Measurements from ENCODE around the gene SBF1.
"Not testable (repeated sequence)": the region's sequence is repeated elsewhere in the genome, so short reads cannot be mapped to it uniquely, and the experiment has no call there.

Gene SBF1

GRCh38 chr22:50422961-50423815, 51.6 kb downstream of the SBF1 start:
- no peak for DNase-seq

DNA sequence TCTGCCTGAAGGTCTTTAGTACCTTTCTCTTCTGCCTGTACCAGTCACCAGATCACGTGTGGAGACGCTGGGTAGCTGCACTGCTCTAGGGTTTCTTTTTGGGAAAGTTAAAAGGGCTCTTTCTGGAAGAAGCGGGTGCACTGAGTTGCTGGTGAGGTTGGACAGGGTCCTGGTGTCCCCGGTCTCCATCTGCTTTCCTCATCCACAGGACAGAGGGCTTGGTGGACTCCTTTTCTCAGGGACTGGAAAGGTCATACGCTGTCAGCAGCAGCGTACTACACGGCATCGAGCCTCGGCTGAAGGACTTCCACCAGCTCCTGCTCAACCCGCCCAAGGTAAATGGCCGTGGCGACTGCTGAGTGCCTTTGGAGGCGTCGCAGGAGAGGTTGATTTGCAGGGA, 52.8 kb downstream of the SBF1 start:
- DNase-seq = no peak

GRCh38 chr22:50420581-50420980, 54.3 kb downstream of the SBF1 start:
- no peak for DNase-seq

- DNase-seq = no peak
Observed at GRCh38 chr22:50420015-50420414, 54.8 kb downstream of the SBF1 start.

GRCh38 chr22:50419116-50419515, 55.7 kb downstream of the SBF1 start:
- no peak for DNase-seq

GRCh38 chr22:50418624-50419023, 56.2 kb downstream of the SBF1 start:
- DNase-seq = no peak

DNA sequence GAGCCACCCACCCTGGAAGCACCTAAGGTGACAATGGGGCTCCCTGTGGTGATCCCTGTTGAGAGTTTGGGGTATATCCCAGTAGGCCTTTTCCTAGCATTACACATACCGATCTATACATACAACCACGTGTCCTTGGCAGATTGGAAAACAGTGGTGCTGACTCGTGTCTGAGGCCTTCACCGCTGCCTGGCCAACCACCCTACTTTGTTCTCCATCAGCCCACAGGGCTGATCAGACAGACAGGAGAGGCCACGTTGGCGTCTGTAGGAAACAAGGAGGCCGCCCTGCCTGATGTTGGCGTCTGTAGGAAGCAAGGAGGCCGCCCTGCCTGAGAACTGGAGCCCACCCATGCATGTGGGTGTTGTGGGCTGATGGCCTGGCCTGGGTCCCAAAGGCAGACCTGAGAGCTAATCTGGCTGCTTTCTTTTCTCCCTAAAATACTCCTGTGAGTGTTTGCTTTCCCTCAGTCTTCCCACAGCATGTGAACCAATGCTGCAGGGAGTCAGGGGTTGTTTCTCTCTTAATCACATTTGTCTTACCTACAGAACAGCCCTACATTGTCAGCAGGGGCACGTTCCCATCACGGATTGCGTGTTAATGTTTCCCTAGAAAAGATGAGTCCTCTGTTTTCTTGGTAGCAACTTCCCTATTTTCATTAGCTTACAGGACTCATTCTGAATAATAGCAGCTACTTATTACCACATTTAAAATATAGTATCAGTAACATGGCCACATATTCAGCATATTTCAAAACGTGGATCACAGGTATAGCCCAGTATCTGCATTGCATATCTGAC, 57.2 kb downstream of the SBF1 start:
- DNase-seq = no peak

DNA sequence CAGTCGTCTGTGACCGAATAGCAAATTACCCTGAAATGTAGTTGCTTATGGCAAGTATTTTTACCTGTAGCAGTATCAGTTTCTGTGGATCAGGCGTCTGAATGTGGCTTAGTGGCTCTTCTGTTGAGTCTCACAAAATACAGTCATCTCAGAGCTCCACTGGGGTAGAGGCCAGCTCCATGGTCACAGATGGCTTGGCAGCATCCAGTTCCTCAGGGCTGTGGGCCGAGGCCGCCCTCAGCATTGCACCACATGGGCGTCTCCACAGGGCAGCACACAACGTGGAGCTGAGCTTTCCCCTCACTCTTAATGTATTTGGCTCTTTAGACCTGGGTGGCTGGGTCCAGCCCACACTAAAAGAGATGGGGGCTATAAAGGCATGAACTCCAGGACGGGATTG, 57.8 kb downstream of the SBF1 start:
- DNase-seq = no peak

GRCh38 chr22:50415426-50415825, 59.4 kb downstream of the SBF1 start:
- no peak for DNase-seq

DNA sequence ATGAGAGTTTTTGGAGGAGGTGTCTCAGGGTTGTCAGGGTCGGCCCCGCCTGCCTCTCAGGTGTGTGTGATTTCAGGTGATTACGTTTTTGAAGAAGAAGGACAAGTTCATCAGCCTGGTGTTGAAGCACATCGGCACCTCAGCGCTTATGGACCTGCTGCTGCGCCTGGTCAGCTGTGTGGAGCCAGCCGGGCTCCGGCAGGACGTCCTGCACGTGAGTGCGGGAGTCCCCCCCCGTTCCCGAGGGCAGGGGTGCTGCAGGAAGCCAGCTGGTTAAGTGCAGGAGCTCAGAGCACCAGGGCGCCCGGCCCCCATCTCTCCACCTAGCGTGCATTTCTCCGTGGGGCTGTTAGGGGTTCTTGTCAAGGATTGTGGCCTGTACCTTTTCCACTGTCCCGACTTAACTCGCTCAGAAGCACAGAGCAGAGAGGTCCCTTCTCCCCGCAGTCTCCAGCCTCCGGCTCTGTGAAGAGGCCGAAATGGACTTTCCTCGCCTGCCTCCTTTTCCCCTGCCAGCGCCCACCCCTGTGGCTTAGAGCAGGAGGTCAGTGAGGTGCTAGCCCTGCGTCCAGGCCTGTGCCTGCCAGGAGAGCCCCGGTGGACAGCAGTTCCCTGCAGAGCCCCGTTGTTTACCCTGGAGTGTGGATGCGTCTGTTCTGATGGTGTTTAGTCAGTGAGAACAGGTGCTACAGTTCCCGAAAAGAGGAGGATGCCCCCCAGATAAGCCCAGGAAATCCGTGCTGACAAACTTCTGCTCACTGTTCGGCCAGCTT, 60.2 kb downstream of the SBF1 start:
- no peak for DNase-seq

DNA sequence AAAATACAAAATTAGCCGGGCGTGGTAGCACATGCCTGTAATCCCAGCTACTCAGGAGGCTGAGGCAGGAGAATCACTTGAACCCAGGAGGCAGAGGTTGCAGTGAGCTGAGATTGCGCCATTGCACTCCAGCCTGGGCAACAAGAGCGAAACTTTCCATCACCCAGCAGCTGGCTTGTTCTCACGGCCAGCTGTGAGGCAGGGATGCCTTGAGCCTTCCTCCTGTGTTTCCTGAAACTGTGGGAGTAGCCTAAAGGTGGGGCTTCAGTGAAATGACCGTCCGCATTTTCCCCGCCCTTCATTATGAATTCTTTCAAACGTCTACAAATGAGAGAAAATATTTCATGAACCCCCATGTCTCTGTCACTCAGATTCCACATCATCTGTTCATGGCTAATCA, 65.9 kb downstream of the SBF1 start:
- DNase-seq = not testable (repeated sequence)

- no peak for DNase-seq
Observed at GRCh38 chr22:50408311-50408710, 66.5 kb downstream of the SBF1 start.

GRCh38 chr22:50406416-50407170, 68.2 kb downstream of the SBF1 start:
- no peak for DNase-seq

- no peak for DNase-seq
Observed at GRCh38 chr22:50403701-50404101, 71.1 kb downstream of the SBF1 start.

DNA sequence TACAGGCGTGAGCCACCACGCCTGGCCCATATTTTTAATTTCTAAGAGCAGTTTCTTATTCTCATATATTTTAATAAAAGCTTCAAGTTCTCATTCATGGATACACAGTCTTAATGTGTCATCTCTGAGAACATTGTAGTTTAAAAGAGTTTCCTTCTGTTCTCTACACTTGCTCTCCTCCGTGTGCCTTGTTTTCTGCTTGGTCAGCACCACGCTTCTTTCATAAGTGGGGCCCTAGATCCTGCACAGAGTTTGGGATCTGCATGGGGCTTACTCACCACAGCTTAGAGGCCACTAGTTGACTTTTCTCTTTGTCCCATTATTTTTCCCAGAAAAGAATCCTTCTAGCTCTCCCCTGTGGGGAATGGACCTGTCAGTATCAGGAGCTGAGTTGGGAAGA, 72.9 kb downstream of the SBF1 start:
- DNase-seq = no peak

DNA sequence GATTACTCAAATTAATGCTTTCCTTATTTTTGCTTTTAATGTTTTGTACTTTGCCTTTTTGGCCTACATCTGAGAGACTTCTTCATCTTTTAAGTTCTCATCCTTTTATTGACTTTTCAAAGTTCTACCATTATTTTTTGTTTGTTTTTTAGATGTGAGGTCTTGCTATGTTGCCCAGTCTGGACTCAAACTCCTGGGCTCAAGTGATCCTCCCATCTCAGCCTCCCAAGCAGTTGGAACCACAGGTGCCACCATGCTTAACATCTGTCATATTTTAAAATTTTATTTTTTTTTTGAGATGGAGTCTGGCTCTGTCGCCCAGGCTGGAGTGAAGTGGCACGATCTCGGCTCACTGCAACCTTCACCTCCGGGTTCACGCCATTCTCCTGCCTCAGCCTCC, 73.9 kb downstream of the SBF1 start:
- no peak for DNase-seq

- no peak for DNase-seq
Observed at GRCh38 chr22:50400406-50400805, 74.4 kb downstream of the SBF1 start.

DNA sequence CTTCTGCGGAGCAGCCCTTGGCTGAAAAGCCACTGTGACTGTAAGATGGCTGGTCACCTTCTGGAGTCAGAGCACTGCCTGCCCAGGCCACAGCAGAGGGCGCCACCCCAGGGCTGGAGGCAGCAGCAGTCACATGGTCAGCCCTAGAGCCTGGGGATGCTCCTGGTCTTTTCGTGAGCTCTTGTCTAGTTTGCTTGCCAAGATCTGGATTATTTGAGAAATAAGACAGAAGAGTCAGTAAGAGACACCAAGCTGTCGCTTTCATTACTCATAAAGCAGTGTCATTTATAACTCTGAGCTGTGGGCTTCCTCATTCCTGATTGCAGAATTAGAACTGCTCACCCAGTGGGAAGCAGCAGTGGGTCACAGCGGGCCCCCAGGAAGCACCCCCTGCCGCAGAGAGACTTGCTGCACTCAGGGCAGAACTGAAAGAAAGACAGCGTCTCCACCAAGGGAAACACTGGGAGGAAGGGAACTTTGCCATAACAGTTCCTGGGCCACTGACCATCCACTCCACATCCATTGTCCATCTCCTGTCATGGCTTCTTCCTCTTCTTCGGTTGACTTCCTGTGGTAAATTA, 75.0 kb downstream of the SBF1 start:
- no peak for DNase-seq

DNA sequence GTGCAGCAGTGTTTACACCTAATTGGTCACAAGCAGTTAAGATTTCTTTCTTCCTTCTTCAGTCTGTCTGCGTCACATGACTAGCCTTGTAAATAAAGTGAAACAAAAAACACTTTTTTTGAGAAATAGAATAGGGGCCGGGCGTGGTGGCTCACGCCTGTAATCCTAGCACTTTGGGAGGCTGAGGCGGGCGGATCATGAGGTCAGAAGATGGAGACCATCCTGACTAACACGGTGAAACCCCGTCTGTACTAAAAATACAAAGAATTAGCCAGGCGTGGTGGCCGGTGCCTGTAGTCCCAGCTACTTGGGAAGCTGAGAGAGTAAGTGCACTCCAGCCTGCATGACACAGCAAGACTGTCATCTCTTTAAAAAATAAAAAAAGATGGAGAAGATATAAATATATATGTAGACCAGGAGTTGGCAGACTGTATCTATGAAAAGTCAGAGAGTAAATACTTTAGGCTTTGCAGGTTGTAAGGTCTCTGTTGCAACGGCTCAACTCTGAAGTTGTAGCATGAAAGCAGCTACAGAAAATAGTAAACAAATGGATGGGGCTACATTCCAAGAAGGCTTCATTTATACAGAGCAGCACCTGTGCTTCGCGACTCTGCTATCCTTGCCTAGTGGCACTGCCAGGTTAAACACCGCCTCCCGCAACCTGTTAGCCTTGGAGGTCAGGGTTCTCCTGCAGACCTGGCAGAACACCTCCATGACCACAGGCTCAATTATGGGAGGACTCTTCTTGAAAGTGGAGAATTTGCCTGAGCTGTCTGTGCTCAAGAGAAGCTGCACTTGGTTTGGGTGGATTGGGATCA, 75.8 kb downstream of the SBF1 start:
- no peak for DNase-seq

GRCh38 chr22:50397371-50398060, 77.3 kb downstream of the SBF1 start:
- DNase-seq = not testable (repeated sequence)

Measured in kidney glomerular epithelial cell (primary cell).